OCI-LY7 (cell line): Measurements from ENCODE around the gene CNDP2. TPM values are rescaled to one million over a fixed set of nuclear protein-coding genes. Genes with fewer than 3 reads are reported as not detected.

Experiments used
- BruUV-seq: library from RNA; stranded (reverse); fragments of 400-500 nt; replicated peaks from 2 replicates; lab custom pipeline; 2021; lab: Mats Ljungman, UMichigan
- CTCF ChIA-PET: fragments of 300-600 bp; sonication (Branson Sonifier 250); formaldehyde crosslinking; loops from one replicate; lab custom pipeline; 2022; ENCODE audit warnings: antibody characterized with exemption; ENCODE audit not compliant: unreplicated experiment; lab: Charles Lee
- POLR2A ChIA-PET: fragments of 300-600 bp; sonication (Branson Sonifier 250); formaldehyde crosslinking; loops from one replicate; lab custom pipeline; 2022; ENCODE audit warnings: antibody characterized with exemption; lab: Charles Lee
- DNase-seq: peaks from one replicate; pipeline ENCODE4 v3.0.0-alpha.2; 2015; ENCODE audit warnings: low spot score
- H2AFZ ChIP-seq: fragments of 200-600 bp; sonication (generic), shearing (Covaris generic); 2 replicates; pipeline ENCODE4 v1.6.1; 2014; ENCODE audit warnings: mild to moderate bottlenecking, antibody characterized with exemption, low read length, moderate library complexity
- H3K27ac ChIP-seq: fragments of 200-600 bp; sonication (generic); 2 replicates; pipeline ENCODE4 v1.5.1; 2014; ENCODE audit warnings: mixed run types, low read depth, mild to moderate bottlenecking, moderate library complexity, low read length, inconsistent platforms; ENCODE audit not compliant: poor library complexity, severe bottlenecking
- H3K36me3 ChIP-seq: fragments of 200-600 bp; sonication (generic); 2 replicates; pipeline ENCODE4 v1.6.1; 2014; ENCODE audit warnings: mild to moderate bottlenecking, antibody characterized with exemption, low read length, moderate library complexity, mixed read lengths; ENCODE audit not compliant: insufficient read depth
- H3K4me1 ChIP-seq: fragments of 200-600 bp; sonication (generic); 2 replicates; pipeline ENCODE4 v1.5.1; 2014; ENCODE audit warnings: mild to moderate bottlenecking, low read length; ENCODE audit not compliant: insufficient read depth, poor library complexity, severe bottlenecking
- H3K4me2 ChIP-seq: fragments of 200-600 bp; sonication (generic); 2 replicates; pipeline ENCODE4 v1.6.1; 2014; ENCODE audit warnings: mild to moderate bottlenecking, low read length
- H3K4me3 ChIP-seq: fragments of 200-600 bp; sonication (generic); 2 replicates; pipeline ENCODE4 v1.5.1; 2014; ENCODE audit warnings: mild to moderate bottlenecking, low read depth, low read length; ENCODE audit not compliant: poor library complexity, severe bottlenecking
- H3K79me2 ChIP-seq: fragments of 200-600 bp; sonication (generic); 2 replicates; pipeline ENCODE4 v1.6.1; 2016; ENCODE audit warnings: low read depth, mild to moderate bottlenecking, low read length, moderate library complexity, mixed read lengths; ENCODE audit not compliant: insufficient read depth
- H3K9me2 ChIP-seq: fragments of 200-600 bp; sonication (generic); 2 replicates; pipeline ENCODE4 v1.6.1; 2016; ENCODE audit warnings: mild to moderate bottlenecking, low read length, mixed read lengths; ENCODE audit not compliant: insufficient read depth
- H3K9me3 ChIP-seq: fragments of 200-600 bp; sonication (generic); 2 replicates; pipeline ENCODE4 v1.6.1; 2014; ENCODE audit warnings: mild to moderate bottlenecking, mixed run types, low read length, mixed read lengths
- H4K20me1 ChIP-seq: fragments of 200-600 bp; sonication (generic); 2 replicates; pipeline ENCODE4 v1.6.1; 2014; ENCODE audit warnings: mild to moderate bottlenecking, antibody characterized with exemption, low read length, moderate library complexity, mixed read lengths; ENCODE audit not compliant: insufficient read depth
- CTCF ChIP-seq: fragments of 200-600 bp; sonication (generic); conservative IDR thresholded peaks from 2 replicates; pipeline ENCODE4 v1.5.1; 2014; ENCODE audit warnings: mild to moderate bottlenecking, antibody characterized with exemption, low read length, moderate library complexity, mixed read lengths
- EZH2phosphoT487 ChIP-seq: fragments of 200-600 bp; sonication (generic); IDR thresholded peaks from 2 replicates; pipeline ENCODE4 v1.6.1; 2018; ENCODE audit warnings: low read depth, borderline replicate concordance, mild to moderate bottlenecking, mixed run types, antibody characterized with exemption, low read length, moderate library complexity, mixed read lengths
- intact Hi-C: fragments of 100-400 bp; cut with micrococcal nuclease; formaldehyde crosslinking; loops from one replicate; pipeline ENCODE4 v1.10.0; 2022; ENCODE audit not compliant: unreplicated experiment
- total RNA-seq, 2 experiments: library from RNA; depleted of rRNA in 1 of 2; stranded (reverse); fragments of >200 nt in 1 of 2; shearing (Covaris generic) in 1 of 2; gene quantifications; 2 replicates each; pipeline ENCODE4 v1.2.3, GENCODE V29; 2014 to 2022

Gene CNDP2
- total RNA-seq, 2 experiments from 2014 or later, result 28.5 to 94.8 TPM

- Histone ChIP-seq H3K9me3 (no peaks in the 10 kb centered on the region), H3K9me2 (no peaks in the 10 kb centered on the region), H3K27ac (no peak overlapping the region), H3K36me3 (no peaks in the 10 kb centered on the region), H4K20me1 (no peaks in the 10 kb centered on the region), H3K79me2 (no peaks in the 10 kb centered on the region), H2AFZ (no peak overlapping the region), H3K4me1 (no peaks in the 10 kb centered on the region), H3K4me2 (no peak overlapping the region), H3K4me3 (no peak overlapping the region)
- no peak for TF ChIP-seq EZH2phosphoT487
- TF ChIP-seq CTCF, result no peak
- CTCF ChIA-PET, result no interaction called here
- intact Hi-C loops, result no loop called here
- POLR2A ChIA-PET, result interaction anchor here (0.5 kb wide), 1 partner anchor 270 kb away, joined by 4 read pairs; no protein-coding TSS in a partner anchor
- no TSS peak for BruUV-seq
- no peak for DNase-seq
These were observed 18.4 kb upstream of the CNDP2 start for GRCh38 chr18:74477771-74478170.

GRCh38 chr18:74478316-74478715, 17.8 kb upstream of the CNDP2 start:
- ChIA-PET CTCF (no interaction called here), POLR2A (interaction anchor here (0.5 to 0.7 kb wide), 2 partner anchors 219 to 270 kb away, joined by 3 to 4 read pairs; no protein-coding TSS in a partner anchor)
- Histone ChIP-seq H3K4me1 (no peaks in the 10 kb centered on the region), H3K9me3 (no peaks in the 10 kb centered on the region), H2AFZ (no peak overlapping the region), H3K27ac (no peak overlapping the region), H3K36me3 (no peaks in the 10 kb centered on the region), H3K4me2 (no peak overlapping the region), H4K20me1 (no peaks in the 10 kb centered on the region), H3K9me2 (no peaks in the 10 kb centered on the region), H3K79me2 (no peaks in the 10 kb centered on the region), H3K4me3 (no peak overlapping the region)
- BruUV-seq, result no TSS peak
- TF ChIP-seq CTCF, result no peak
- no peak for TF ChIP-seq EZH2phosphoT487
- DNase-seq, result no peak
- intact Hi-C loops, result no loop called here

- H3K4me1 ChIP-seq, result no peaks in the 10 kb centered on the region
- BruUV-seq, result no TSS peak
- no peak overlapping the region for H3K4me2 ChIP-seq
- no peak overlapping the region for H3K27ac ChIP-seq
- H2AFZ ChIP-seq, result no peak overlapping the region
- TF ChIP-seq EZH2phosphoT487 (no peak), CTCF (no peak)
- no peaks in the 10 kb centered on the region for H3K9me2 ChIP-seq
- H3K4me3 ChIP-seq, result no peak overlapping the region
- no peaks in the 10 kb centered on the region for H3K79me2 ChIP-seq
- CTCF ChIA-PET, result no interaction called here
- intact Hi-C loops, result no loop called here
- H3K9me3 ChIP-seq, result no peaks in the 10 kb centered on the region
- H4K20me1 ChIP-seq, result no peaks in the 10 kb centered on the region
- H3K36me3 ChIP-seq, result no peaks in the 10 kb centered on the region
- POLR2A ChIA-PET, result interaction anchor here (0.7 kb wide), 1 partner anchor 218 kb away, joined by 3 read pairs; no protein-coding TSS in a partner anchor
- DNase-seq, result no peak
These were observed 17.3 kb upstream of the CNDP2 start for GRCh38 chr18:74478880-74479279.
